GM23338 (cell line): ENCODE results near the gene ATP1A3. TPM values are rescaled to one million over a fixed set of nuclear protein-coding genes. Genes with fewer than 3 reads are reported as not detected.
"Not testable (repeated sequence)": the region's sequence is repeated elsewhere in the genome, so short reads cannot be mapped to it uniquely, and the experiment has no call there.

Experiments
- ATAC-seq: fragments of 200-7000 bp; cut with Tn5 transposase; 3 replicates; pipeline ENCODE4 v1.9.1; 2020
- DNase-seq: peaks from one replicate; pipeline ENCODE4 v3.0.0-alpha.2; 2015; ENCODE audit warnings: low spot score
- H2AFZ ChIP-seq: fragments of 200-600 bp; sonication (generic); 2 replicates; pipeline ENCODE4 v1.8.0; 2016; ENCODE audit warnings: antibody characterized with exemption, mild to moderate bottlenecking, moderate library complexity
- H3F3A ChIP-seq: fragments of 200-600 bp; sonication (generic); replicated peaks from 2 replicates; pipeline ENCODE4 v1.8.0; 2017; ENCODE audit warnings: antibody characterized with exemption, mixed run types, low read depth
- H3K27ac ChIP-seq: fragments of 200-600 bp; sonication (generic); 2 replicates; pipeline ENCODE4 v1.6.1; 2016; ENCODE audit warnings: low read depth
- H3K27me3 ChIP-seq: fragments of 200-600 bp; sonication (generic); 2 replicates; pipeline ENCODE4 v1.8.0; 2016; ENCODE audit warnings: mild to moderate bottlenecking, mixed run types, moderate library complexity; ENCODE audit not compliant: insufficient read depth
- H3K36me3 ChIP-seq: fragments of 200-600 bp; sonication (generic); 2 replicates; pipeline ENCODE4 v1.8.0; 2016; ENCODE audit warnings: mild to moderate bottlenecking; ENCODE audit not compliant: insufficient read depth
- H3K4me1 ChIP-seq: fragments of 200-600 bp; sonication (generic); 2 replicates; pipeline ENCODE4 v1.8.0; 2016; ENCODE audit warnings: mild to moderate bottlenecking, moderate library complexity; ENCODE audit not compliant: insufficient read depth
- H3K4me2 ChIP-seq: fragments of 200-600 bp; sonication (generic); 2 replicates; pipeline ENCODE4 v1.7.1; 2017; ENCODE audit warnings: mixed run types
- H3K4me3 ChIP-seq: fragments of 200-600 bp; sonication (generic); 2 replicates; pipeline ENCODE4 v1.6.1; 2016; ENCODE audit warnings: mixed run types
- H3K79me2 ChIP-seq: fragments of 200-600 bp; sonication (generic); replicated peaks from 2 replicates; pipeline ENCODE4 v1.8.0; 2017; ENCODE audit warnings: mild to moderate bottlenecking; ENCODE audit not compliant: insufficient read depth
- H3K9me2 ChIP-seq: fragments of 200-600 bp; sonication (generic); 2 replicates; pipeline ENCODE4 v1.8.0; 2017; ENCODE audit not compliant: insufficient read depth
- H4K20me1 ChIP-seq: fragments of 200-600 bp; sonication (generic); replicated peaks from 2 replicates; pipeline ENCODE4 v1.8.0; 2017; ENCODE audit warnings: mild to moderate bottlenecking; ENCODE audit not compliant: insufficient read depth
- H3K27ac Mint-ChIP-seq: 2 replicates; pipeline ENCODE4 v1.8.0; 2020; ENCODE audit warnings: inconsistent platforms, mild to moderate bottlenecking, moderate library complexity, mixed read lengths
- H3K27me3 Mint-ChIP-seq: 3 replicates; pipeline ENCODE4 v1.8.0; 2022; ENCODE audit warnings: low read depth, mild to moderate bottlenecking, moderate library complexity, mixed read lengths, inconsistent platforms; ENCODE audit not compliant: insufficient read depth, poor library complexity
- H3K36me3 Mint-ChIP-seq: 3 replicates; pipeline ENCODE4 v1.8.0; 2021; ENCODE audit warnings: low read depth, mild to moderate bottlenecking, inconsistent platforms, moderate library complexity, mixed read lengths
- H3K4me1 Mint-ChIP-seq: 3 replicates; pipeline ENCODE4 v1.8.0; 2020; ENCODE audit warnings: mild to moderate bottlenecking, inconsistent platforms, mixed read lengths
- H3K4me3 Mint-ChIP-seq: 3 replicates; pipeline ENCODE4 v1.8.0; 2021; ENCODE audit warnings: moderate library complexity, mild to moderate bottlenecking, inconsistent platforms, mixed read lengths
- H3K9me3 Mint-ChIP-seq: 3 replicates; pipeline ENCODE4 v1.8.0; 2020; ENCODE audit warnings: moderate library complexity, mild to moderate bottlenecking, inconsistent platforms, mixed read lengths
- CREB1 ChIP-seq: fragments of 250-450 bp; sonication (Bioruptor Pico); IDR thresholded peaks from 2 replicates; pipeline ENCODE4 v1.5.0; 2020; ENCODE audit warnings: low read depth, mild to moderate bottlenecking, moderate library complexity
- NANOG ChIP-seq: IDR thresholded peaks from 2 replicates; pipeline ENCODE4 v1.6.1; 2016; ENCODE audit warnings: antibody characterized with exemption, borderline replicate concordance
- STAT1 ChIP-seq: IDR thresholded peaks from one replicate; pipeline ENCODE4 v1.6.1; 2016; ENCODE audit warnings: antibody characterized with exemption; ENCODE audit not compliant: unreplicated experiment
- ZNF331 ChIP-seq: fragments of 250-450 bp; sonication (Bioruptor Pico); IDR thresholded peaks from 2 replicates; pipeline ENCODE4 v1.5.0; 2020; ENCODE audit warnings: low read depth, mild to moderate bottlenecking, moderate library complexity
- polyA plus RNA-seq: library from polyadenylated mRNA; unstranded; fragments of >200 nt; fragmentation: Nextera tagmentation; extraction: Ambion mirVana; gene quantifications from 2 replicates; pipeline ENCODE4 v1.2.1, GENCODE V29; 2016
- total RNA-seq: library from RNA; depleted of rRNA; stranded (reverse); fragments of >200 nt; shearing (Covaris generic); gene quantifications from 2 replicates; pipeline ENCODE4 v1.2.3, GENCODE V29; 2014
- TF ChIP-seq, protein P1 (sequence below): IDR thresholded peaks from one replicate; pipeline ENCODE4 v1.6.1; 2018; ENCODE audit warnings: antibody characterized with exemption; ENCODE audit not compliant: unreplicated experiment
- TF ChIP-seq, protein P2 (sequence below): IDR thresholded peaks from 2 replicates; pipeline ENCODE4 v1.6.1; 2016; ENCODE audit warnings: antibody characterized with exemption
- TF ChIP-seq, protein P3 (sequence below), 2 experiments: fragments of 200-600 bp in 1 of 2; sonication (generic) in 1 of 2; conservative IDR thresholded peaks; 2 replicates each; pipeline versions ENCODE4 v1.5.1 to v1.6.1; 2016 to 2017; ENCODE audit warnings: antibody characterized with exemption in 2 of 2, low read depth in 2 of 2, mild to moderate bottlenecking in 2 of 2, moderate library complexity in 1 of 2

The ATP1A3 gene
- total and polyA plus RNA-seq, 2 experiments from 2014 or later = 11.5 to 37.3 TPM

DNA sequence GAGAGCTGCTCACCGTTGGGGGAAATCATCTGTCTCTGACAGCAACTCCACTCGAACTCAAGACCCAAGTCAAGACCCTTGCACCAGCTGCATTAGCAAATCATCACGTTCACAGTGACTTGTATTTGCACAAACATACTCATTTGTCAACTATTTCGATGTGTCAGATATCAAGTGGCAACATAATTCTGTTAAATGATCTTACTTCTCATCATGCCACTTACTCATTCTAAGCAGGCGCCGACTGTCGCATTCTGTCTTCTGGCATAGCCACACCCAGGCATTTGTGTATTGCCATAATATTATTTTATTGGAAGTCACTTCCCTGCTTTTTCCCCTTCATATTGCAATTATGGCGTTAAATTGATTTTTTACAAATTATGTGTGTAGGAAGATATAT, 23.0 kb upstream of the ATP1A3 start:
- peaks cover 41% of the 10 kb centered on the region for H3K36me3 Mint-ChIP-seq
- Histone ChIP-seq H3F3A (no peaks in the 10 kb centered on the region), H3K4me1 (no peaks in the 10 kb centered on the region), H3K79me2 (no peaks in the 10 kb centered on the region), H3K27me3 (no peaks in the 10 kb centered on the region), H3K4me3 (no peak overlapping the region), H4K20me1 (no peaks in the 10 kb centered on the region; the same call in none of the 2 replicates), H3K9me2 (no peaks in the 10 kb centered on the region), H2AFZ (no peak overlapping the region), H3K36me3 (no peaks in the 10 kb centered on the region), H3K4me2 (no peak overlapping the region), H3K27ac (no peak overlapping the region)
- H3K4me3 Mint-ChIP-seq = no peak overlapping the region
- H3K27ac Mint-ChIP-seq = no peak overlapping the region
- DNase-seq (no peak), ATAC-seq (no peak)
- H3K27me3 Mint-ChIP-seq = no peaks in the 10 kb centered on the region
- TF ChIP-seq, protein P1, sequence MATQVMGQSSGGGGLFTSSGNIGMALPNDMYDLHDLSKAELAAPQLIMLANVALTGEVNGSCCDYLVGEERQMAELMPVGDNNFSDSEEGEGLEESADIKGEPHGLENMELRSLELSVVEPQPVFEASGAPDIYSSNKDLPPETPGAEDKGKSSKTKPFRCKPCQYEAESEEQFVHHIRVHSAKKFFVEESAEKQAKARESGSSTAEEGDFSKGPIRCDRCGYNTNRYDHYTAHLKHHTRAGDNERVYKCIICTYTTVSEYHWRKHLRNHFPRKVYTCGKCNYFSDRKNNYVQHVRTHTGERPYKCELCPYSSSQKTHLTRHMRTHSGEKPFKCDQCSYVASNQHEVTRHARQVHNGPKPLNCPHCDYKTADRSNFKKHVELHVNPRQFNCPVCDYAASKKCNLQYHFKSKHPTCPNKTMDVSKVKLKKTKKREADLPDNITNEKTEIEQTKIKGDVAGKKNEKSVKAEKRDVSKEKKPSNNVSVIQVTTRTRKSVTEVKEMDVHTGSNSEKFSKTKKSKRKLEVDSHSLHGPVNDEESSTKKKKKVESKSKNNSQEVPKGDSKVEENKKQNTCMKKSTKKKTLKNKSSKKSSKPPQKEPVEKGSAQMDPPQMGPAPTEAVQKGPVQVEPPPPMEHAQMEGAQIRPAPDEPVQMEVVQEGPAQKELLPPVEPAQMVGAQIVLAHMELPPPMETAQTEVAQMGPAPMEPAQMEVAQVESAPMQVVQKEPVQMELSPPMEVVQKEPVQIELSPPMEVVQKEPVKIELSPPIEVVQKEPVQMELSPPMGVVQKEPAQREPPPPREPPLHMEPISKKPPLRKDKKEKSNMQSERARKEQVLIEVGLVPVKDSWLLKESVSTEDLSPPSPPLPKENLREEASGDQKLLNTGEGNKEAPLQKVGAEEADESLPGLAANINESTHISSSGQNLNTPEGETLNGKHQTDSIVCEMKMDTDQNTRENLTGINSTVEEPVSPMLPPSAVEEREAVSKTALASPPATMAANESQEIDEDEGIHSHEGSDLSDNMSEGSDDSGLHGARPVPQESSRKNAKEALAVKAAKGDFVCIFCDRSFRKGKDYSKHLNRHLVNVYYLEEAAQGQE = no peak
- TF ChIP-seq STAT1 (no peak), CREB1 (CRISPR knock-in tag) (no peak), ZNF331 (CRISPR knock-in tag) (no peak), NANOG (no peak)
- TF ChIP-seq, protein P2, sequence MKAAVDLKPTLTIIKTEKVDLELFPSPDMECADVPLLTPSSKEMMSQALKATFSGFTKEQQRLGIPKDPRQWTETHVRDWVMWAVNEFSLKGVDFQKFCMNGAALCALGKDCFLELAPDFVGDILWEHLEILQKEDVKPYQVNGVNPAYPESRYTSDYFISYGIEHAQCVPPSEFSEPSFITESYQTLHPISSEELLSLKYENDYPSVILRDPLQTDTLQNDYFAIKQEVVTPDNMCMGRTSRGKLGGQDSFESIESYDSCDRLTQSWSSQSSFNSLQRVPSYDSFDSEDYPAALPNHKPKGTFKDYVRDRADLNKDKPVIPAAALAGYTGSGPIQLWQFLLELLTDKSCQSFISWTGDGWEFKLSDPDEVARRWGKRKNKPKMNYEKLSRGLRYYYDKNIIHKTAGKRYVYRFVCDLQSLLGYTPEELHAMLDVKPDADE = no peak
- TF ChIP-seq, protein P3, sequence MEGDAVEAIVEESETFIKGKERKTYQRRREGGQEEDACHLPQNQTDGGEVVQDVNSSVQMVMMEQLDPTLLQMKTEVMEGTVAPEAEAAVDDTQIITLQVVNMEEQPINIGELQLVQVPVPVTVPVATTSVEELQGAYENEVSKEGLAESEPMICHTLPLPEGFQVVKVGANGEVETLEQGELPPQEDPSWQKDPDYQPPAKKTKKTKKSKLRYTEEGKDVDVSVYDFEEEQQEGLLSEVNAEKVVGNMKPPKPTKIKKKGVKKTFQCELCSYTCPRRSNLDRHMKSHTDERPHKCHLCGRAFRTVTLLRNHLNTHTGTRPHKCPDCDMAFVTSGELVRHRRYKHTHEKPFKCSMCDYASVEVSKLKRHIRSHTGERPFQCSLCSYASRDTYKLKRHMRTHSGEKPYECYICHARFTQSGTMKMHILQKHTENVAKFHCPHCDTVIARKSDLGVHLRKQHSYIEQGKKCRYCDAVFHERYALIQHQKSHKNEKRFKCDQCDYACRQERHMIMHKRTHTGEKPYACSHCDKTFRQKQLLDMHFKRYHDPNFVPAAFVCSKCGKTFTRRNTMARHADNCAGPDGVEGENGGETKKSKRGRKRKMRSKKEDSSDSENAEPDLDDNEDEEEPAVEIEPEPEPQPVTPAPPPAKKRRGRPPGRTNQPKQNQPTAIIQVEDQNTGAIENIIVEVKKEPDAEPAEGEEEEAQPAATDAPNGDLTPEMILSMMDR (conservative IDR thresholded peaks at IDR 0.05; ENCODE audit: low read depth in 2 of 2) = no peak
- no peaks in the 10 kb centered on the region for H3K4me1 Mint-ChIP-seq
- H3K9me3 Mint-ChIP-seq = no peaks in the 10 kb centered on the region

DNA sequence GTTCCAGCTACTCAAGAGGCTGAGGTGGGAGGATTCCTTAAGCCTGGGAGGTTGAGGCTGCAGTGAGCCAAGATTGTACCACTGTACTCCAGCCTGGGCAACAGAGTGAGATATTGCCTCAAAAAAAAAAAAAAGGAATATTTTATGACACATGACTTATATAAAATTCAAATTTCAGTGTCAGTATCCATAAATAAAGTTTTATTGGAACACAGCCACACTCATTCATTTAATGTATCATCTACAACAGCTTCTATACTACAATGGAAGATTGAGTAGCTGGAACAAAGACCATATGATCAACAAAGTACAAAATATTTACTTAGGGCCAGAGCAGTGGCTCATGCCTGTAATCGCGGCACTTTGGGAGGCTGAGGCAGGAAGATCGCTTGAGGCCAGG, 18.7 kb upstream of the ATP1A3 start:
- not testable (repeated sequence) for H3K4me3 Mint-ChIP-seq, H3F3A ChIP-seq, H3K36me3 ChIP-seq, H3K27me3 ChIP-seq, H3K9me2 ChIP-seq, H3K4me1 Mint-ChIP-seq, H4K20me1 ChIP-seq, ATAC-seq, H3K27me3 Mint-ChIP-seq, H3K79me2 ChIP-seq, H3K27ac Mint-ChIP-seq, H3K27ac ChIP-seq, H3K4me3 ChIP-seq, H3K4me2 ChIP-seq, H3K9me3 Mint-ChIP-seq, H2AFZ ChIP-seq, H3K4me1 ChIP-seq, DNase-seq
- peaks cover 16% of the 10 kb centered on the region; the same call in 2 of the 3 replicates for H3K36me3 Mint-ChIP-seq
